H1 (cell line): ENCODE results near the gene ELP6. TPM values are rescaled to one million over a fixed set of nuclear protein-coding genes. Genes with fewer than 3 reads are reported as not detected.

Experiments used
- CTCF ChIA-PET: fragments of 300-600 bp; sonication (Branson Sonifier 250); formaldehyde crosslinking; loops from one replicate; lab custom pipeline; 2021; ENCODE audit not compliant: partially characterized antibody; lab: Charles Lee
- POLR2A ChIA-PET: fragments of 300-600 bp; sonication (Branson Sonifier 250); formaldehyde crosslinking; loops from one replicate; lab custom pipeline; 2021; ENCODE audit warnings: inconsistent platforms; ENCODE audit not compliant: partially characterized antibody; lab: Charles Lee
- DNase-seq, 2 experiments: peaks; one replicate each; pipeline versions ENCODE4 v3.0.0 to v3.0.0-alpha.2; 2010 to 2022; ENCODE audit warnings: low spot score in 2 of 2, low read depth in 1 of 2, mixed read lengths in 1 of 2
- FAIRE-seq: peaks from 2 replicates; lab custom pipeline; 2011; peaks lifted over from hg19 to GRCh38; lab: Jason Lieb, UNC
- H2AFZ ChIP-seq: 2 replicates; pipeline ENCODE4 v1.8.1; 2012; ENCODE audit warnings: low read length, inconsistent platforms
- H2AK5ac ChIP-seq: 2 replicates; pipeline ENCODE4 v1.6.1; 2013; ENCODE audit warnings: low read depth, low read length
- H2BK120ac ChIP-seq: replicated peaks from 2 replicates; pipeline ENCODE3; 2013; ENCODE audit warnings: low read depth, low read length, inconsistent platforms
- H2BK12ac ChIP-seq: 2 replicates; pipeline ENCODE4 v1.6.1; 2013; ENCODE audit warnings: low read depth, low read length
- H2BK15ac ChIP-seq: 2 replicates; pipeline ENCODE4 v1.6.1; 2013; ENCODE audit warnings: low read length
- H2BK20ac ChIP-seq: 2 replicates; pipeline ENCODE4 v1.6.1; 2013; ENCODE audit warnings: low read length
- H2BK5ac ChIP-seq: 2 replicates; pipeline ENCODE4 v1.6.1; 2013; ENCODE audit warnings: low read depth, low read length
- H3K14ac ChIP-seq: 2 replicates; pipeline ENCODE4 v1.6.1; 2013; ENCODE audit warnings: inconsistent platforms; ENCODE audit not compliant: insufficient read length
- H3K18ac ChIP-seq: 2 replicates; pipeline ENCODE4 v1.6.1; 2013; ENCODE audit warnings: low read length; ENCODE audit errors: extremely low read depth
- H3K23ac ChIP-seq: 2 replicates; pipeline ENCODE4 v1.6.1; 2013; ENCODE audit warnings: inconsistent platforms; ENCODE audit not compliant: insufficient read length
- H3K23me2 ChIP-seq: 2 replicates; pipeline ENCODE4 v1.6.1; 2013; ENCODE audit warnings: low read depth, low read length
- H3K27ac ChIP-seq: 2 replicates; pipeline ENCODE4 v1.6.1; 2011; ENCODE audit warnings: low read depth, low read length, inconsistent platforms
- H3K27me3 ChIP-seq, 4 experiments: replicated peaks in 1 of 4; 1 replicate in 1 of 4; 2 replicates in 3 of 4; pipeline versions ENCODE4 v1.6.1 to v1.8.1; 2011 to 2013; ENCODE audit warnings: low read length in 3 of 4, mild to moderate bottlenecking in 3 of 4, inconsistent platforms in 2 of 4, mixed read lengths in 2 of 4, moderate library complexity in 1 of 4; ENCODE audit not compliant: control insufficient read depth in 3 of 4, insufficient read depth in 3 of 4; ENCODE audit errors: extremely low read depth in 1 of 4
- H3K36me3 ChIP-seq, 4 experiments: 2 replicates each; pipeline versions ENCODE4 v1.6.1 to v1.8.1; 2011 to 2013; ENCODE audit warnings: mild to moderate bottlenecking in 4 of 4, low read length in 3 of 4, moderate library complexity in 2 of 4, control low read depth in 1 of 4, inconsistent platforms in 1 of 4; ENCODE audit not compliant: insufficient read depth in 4 of 4, control insufficient read depth in 2 of 4
- H3K4ac ChIP-seq: replicated peaks from 2 replicates; pipeline ENCODE3; 2013; ENCODE audit warnings: low read length, low read depth, mixed read lengths, inconsistent platforms; ENCODE audit not compliant: insufficient read length
- H3K4me1 ChIP-seq, 4 experiments: replicated peaks in 1 of 4; 1 replicate in 1 of 4; 2 replicates in 3 of 4; pipeline versions ENCODE4 v1.6.1 to v1.8.1; 2011 to 2013; ENCODE audit warnings: low read length in 3 of 4, inconsistent platforms in 2 of 4, mixed read lengths in 1 of 4; ENCODE audit not compliant: insufficient read depth in 4 of 4, control insufficient read depth in 3 of 4
- H3K4me2 ChIP-seq, 2 experiments: 2 replicates each; pipeline versions ENCODE4 v1.6.1 to v1.8.1; 2011 to 2013; ENCODE audit warnings: low read depth in 2 of 2, low read length in 2 of 2, control low read depth in 1 of 2, inconsistent platforms in 1 of 2, mild to moderate bottlenecking in 1 of 2; ENCODE audit not compliant: insufficient read depth in 1 of 2
- H3K4me3 ChIP-seq, 4 experiments: fragments of 200-600, 300-600 bp in 1 of 4; sonication (generic), shearing (Covaris generic), sonication (Bioruptor Twin) in 1 of 4; 2 replicates each; pipeline versions ENCODE4 v1.5.1 to v1.8.1; 2011 to 2016; ENCODE audit warnings: low read length in 4 of 4, low read depth in 3 of 4, control low read depth in 2 of 4, inconsistent platforms in 2 of 4, mild to moderate bottlenecking in 2 of 4, mixed read lengths in 1 of 4, moderate library complexity in 1 of 4; ENCODE audit not compliant: insufficient read depth in 2 of 4; ENCODE audit errors: extremely low read depth in 1 of 4
- H3K56ac ChIP-seq: replicated peaks from 2 replicates; pipeline ENCODE3; 2013; ENCODE audit warnings: low read depth, mild to moderate bottlenecking, mixed read lengths, low read length, inconsistent platforms; ENCODE audit not compliant: insufficient read length
- H3K79me1 ChIP-seq: 2 replicates; pipeline ENCODE4 v1.6.1; 2013; ENCODE audit warnings: low read depth, low read length, control low read depth
- H3K79me2 ChIP-seq, 2 experiments: 2 replicates each; pipeline versions ENCODE4 v1.6.1 to v1.8.1; 2012 to 2013; ENCODE audit warnings: low read length in 2 of 2, mild to moderate bottlenecking in 2 of 2, inconsistent platforms in 1 of 2; ENCODE audit not compliant: insufficient read depth in 2 of 2, control insufficient read depth in 1 of 2
- H3K9ac ChIP-seq, 4 experiments: replicated peaks in 1 of 4; 1 replicate in 1 of 4; 2 replicates in 3 of 4; pipeline versions ENCODE4 v1.6.1 to v1.8.1; 2011 to 2013; ENCODE audit warnings: low read depth in 3 of 4, low read length in 3 of 4, control low read depth in 2 of 4, mild to moderate bottlenecking in 2 of 4, moderate library complexity in 2 of 4, inconsistent platforms in 1 of 4; ENCODE audit errors: extremely low read depth in 1 of 4
- H3K9me3 ChIP-seq, 2 experiments: 2 replicates each; pipeline versions ENCODE4 v1.6.1 to v1.8.1; 2012 to 2013; ENCODE audit warnings: mild to moderate bottlenecking in 2 of 2, moderate library complexity in 2 of 2, control low read depth in 1 of 2, inconsistent platforms in 1 of 2, low read depth in 1 of 2, low read length in 1 of 2, mixed read lengths in 1 of 2; ENCODE audit not compliant: insufficient read depth in 2 of 2
- H4K20me1 ChIP-seq, 2 experiments: replicated peaks in 1 of 2; 2 replicates each; pipeline versions ENCODE3 to v1.8.1; 2011 to 2013; ENCODE audit warnings: inconsistent platforms in 2 of 2, low read length in 2 of 2, mild to moderate bottlenecking in 1 of 2; ENCODE audit not compliant: insufficient read depth in 2 of 2, control insufficient read depth in 1 of 2
- H4K5ac ChIP-seq: 2 replicates; pipeline ENCODE4 v1.6.1; 2013; ENCODE audit warnings: low read length, low read depth, mixed read lengths, inconsistent platforms; ENCODE audit not compliant: insufficient read length
- H4K8ac ChIP-seq: 2 replicates; pipeline ENCODE4 v1.8.0; 2013; ENCODE audit warnings: mild to moderate bottlenecking, moderate library complexity, low read length, inconsistent platforms; ENCODE audit not compliant: insufficient read depth; ENCODE audit errors: extremely low read depth
- H4K91ac ChIP-seq: replicated peaks from 2 replicates; pipeline ENCODE3; 2013; ENCODE audit warnings: low read length, mixed read lengths, inconsistent platforms; ENCODE audit not compliant: insufficient read length
- BCL11A ChIP-seq, 2 experiments: IDR thresholded peaks; one replicate each; pipeline ENCODE4 v1.6.1; 2011; ENCODE audit warnings: low read depth in 2 of 2, low read length in 2 of 2, mild to moderate bottlenecking in 2 of 2
- BRCA1 ChIP-seq: IDR thresholded peaks from 2 replicates; pipeline ENCODE4 v1.6.1; 2012; ENCODE audit warnings: low read depth, low read length, improper control_type of control experiment
- E2F6 ChIP-seq: IDR thresholded peaks from 2 replicates; pipeline ENCODE4 v1.6.1; 2012; ENCODE audit warnings: inconsistent platforms
- HDAC2 ChIP-seq, 2 experiments: fragments of 300-600 bp in 1 of 2; sonication (generic) in 1 of 2; IDR thresholded peaks; 2 replicates each; pipeline ENCODE4 v1.6.1; 2011 to 2012; ENCODE audit warnings: low read depth in 2 of 2, low read length in 2 of 2, mild to moderate bottlenecking in 2 of 2, moderate library complexity in 2 of 2, borderline replicate concordance in 1 of 2, inconsistent platforms in 1 of 2
- POLR2AphosphoS5 ChIP-seq: IDR thresholded peaks from 2 replicates; pipeline ENCODE4 v1.6.1; 2011; ENCODE audit warnings: low read depth, low read length
- SP4 ChIP-seq: IDR thresholded peaks from 2 replicates; pipeline ENCODE4 v1.6.1; 2012; ENCODE audit warnings: low read length, inconsistent platforms
- TAF1 ChIP-seq: IDR thresholded peaks from 2 replicates; pipeline ENCODE4 v1.6.1; 2011; ENCODE audit warnings: mild to moderate bottlenecking, low read depth, low read length
- WGBS, 2 experiments: shearing (Covaris generic) in 1 of 2; methylation state at CpG; one replicate each; pipeline versions ENCODE4 v1.1.6 to v1.1.7; 2013 to 2015; ENCODE audit warnings: low lambda C conversion rate in 2 of 2, mixed read lengths in 2 of 2, inconsistent platforms in 1 of 2, low coverage in 1 of 2, missing lambda C conversion rate in 1 of 2; ENCODE audit not compliant: insufficient replicate concordance in 2 of 2, insufficient coverage in 1 of 2, insufficient read length in 1 of 2; ENCODE audit errors: extremely low coverage in 1 of 2, missing lambda C conversion rate in 1 of 2; 5-methylcytosine and 5-hydroxymethylcytosine counted together
- long read RNA-seq, 2 experiments: library from RNA in 1 of 2; library from capped mRNA in 1 of 2; stranded (forward); transcript quantifications; one replicate each; pipeline ENCODE4 v2.0.0, GENCODE V29; 2021; ENCODE audit warnings: inconsistent platforms in 1 of 2
- polyA minus RNA-seq, 3 experiments: library from RNA; depleted of rRNA, polyadenylated mRNA; stranded (reverse); fragments of >200 nt; gene quantifications; 1 replicate in 2 of 3; 2 replicates in 1 of 3; pipeline ENCODE4 v1.2.3, GENCODE V29; 2011
- polyA plus RNA-seq, 7 experiments: library from polyadenylated mRNA; depleted of rRNA in 3 of 7; stranded (reverse) in 5 of 7; unstranded in 2 of 7; fragments of >200 nt in 5 of 7; fragments of 200-250 nt in 2 of 7; gene quantifications; 1 replicate in 5 of 7; 2 replicates in 1 of 7; 4 replicates in 1 of 7; pipeline versions ENCODE4 v1.2.1 to v1.2.3, GENCODE V29; 2011 to 2013; ENCODE audit warnings: missing spikeins in 2 of 7, mixed read lengths in 2 of 7
- total RNA-seq: library from RNA; stranded (reverse); fragmentation: NEBNext Ultra II Directional; extraction: Animal tissue kit (Norgen Biotek cat#: 25700); gene quantifications from 2 replicates; pipeline ENCODE4 v1.2.1, GENCODE V29; 2021

Gene ELP6
- total RNA-seq (49.6 and 51.1 TPM in 2 replicates), polyA plus RNA-seq (2011; rRNA removed) (78.5 and 78.7 TPM in 2 replicates), polyA minus RNA-seq (2011; rRNA and poly(A)+ RNA removed) (78.1 and 89.9 TPM in 2 replicates)
- 108 TPM for polyA plus RNA-seq (2011; cell fraction: cytosol; rRNA removed)
- polyA plus RNA-seq (2011; cell fraction: nucleus; rRNA removed) = 65.9 TPM
- 45.7 to 73.3 TPM (median 64.5 TPM) in 4 replicates for polyA plus RNA-seq (2012, experiment 1 of 2)
- 58.5 TPM for polyA plus RNA-seq (2012, experiment 2 of 2)
- polyA plus RNA-seq (2013, experiment 1 of 2) = 33.6 TPM
- 35.0 TPM for polyA plus RNA-seq (2013, experiment 2 of 2)
- 33.2 TPM for polyA minus RNA-seq (2011; cell fraction: cytosol; rRNA and poly(A)+ RNA removed)
- polyA minus RNA-seq (2011; cell fraction: nucleus; rRNA and poly(A)+ RNA removed) = 71.8 TPM
- long read RNA-seq, experiment 1, partial matches to known transcripts = 6 of 18 reads
- long read RNA-seq, experiment 1, other reads (novel, unspliced or antisense) = 8 of 18 reads
- long read RNA-seq, experiment 2, transcript ELP6-201 (7 exons, 1,401 nt) = major isoform, 33 of 82 reads
- long read RNA-seq, experiment 2, partial matches to known transcripts = 16 of 82 reads
- long read RNA-seq, experiment 2, other reads (novel, unspliced or antisense) = 27 of 82 reads

GRCh38 chr3:47513125-47513929 lies at the start of gene ELP6:
ELP6 (minus strand) TSS chr3:47513712; CDS start chr3:47513590, 122 bp downstream.
- Histone ChIP-seq H3K23me2 (no peaks in the 10 kb centered on the region; the same call in 1 of the 2 replicates), H2AFZ (peak within 1 kb of the TSS; percentile 80), H3K27me3 (no peaks in the 10 kb centered on the region), H3K18ac (peak within 1 kb of the TSS; percentile 100), H3K56ac (peak within 1 kb of the TSS; percentile 98), H3K79me1 (peaks cover 8% of the 10 kb centered on the region), H3K9me3 (no peaks in the 10 kb centered on the region), H4K91ac (peak within 1 kb of the TSS; percentile 99), H4K8ac (peak within 1 kb of the TSS; percentile 97), H3K4ac (peak within 1 kb of the TSS; percentile 100), H2BK120ac (peak within 1 kb of the TSS; percentile 99), H2BK15ac (peak within 1 kb of the TSS; percentile 88; the same call in 1 of the 2 replicates), H3K9ac (peak within 1 kb of the TSS; percentile 62 to 85 (median 80)), H3K36me3 (peaks cover 5 to 26% (median 12%) of the 10 kb centered on the region in 4 experiments; a peak in 6 of 8 replicates), H3K14ac (no peak within 1 kb of the TSS), H3K4me2 (peak within 1 kb of the TSS; percentile 26 to 66), H3K23ac (no peak within 1 kb of the TSS), H2BK20ac (no peak within 1 kb of the TSS), H3K4me1 (peaks cover 0 to 4% (median 1%) of the 10 kb centered on the region in 4 experiments; a peak in 2 of 7 replicates), H3K4me3 (peak within 1 kb of the TSS; percentile 50 to 92 (median 72)), H2AK5ac (no peak within 1 kb of the TSS), H3K79me2 (peaks cover 5 to 22% of the 10 kb centered on the region in 2 experiments), H4K20me1 (no peaks in the 10 kb centered on the region), H2BK5ac (peak within 1 kb of the TSS; percentile 99), H2BK12ac (0 out of 2 replicates have a peak within 1 kb of the TSS, but pooled peaks have one; percentile 87), H4K5ac (peak within 1 kb of the TSS; percentile 100), H3K27ac (peak within 1 kb of the TSS; percentile 83)
- POLR2A ChIA-PET = interaction anchor here (0.7 to 1.7 kb wide), 5 partner anchors 17 to 267 kb away, joined by 3 to 4 read pairs (median 3); no protein-coding TSS in a partner anchor
- DNase-seq = peak; percentile 93 to 96
- FAIRE-seq = no peak
- CTCF ChIA-PET = interaction anchor here (0.6 to 1.7 kb wide), 8 partner anchors 9 to 98 kb away, joined by 3 to 4 read pairs (median 4); no protein-coding TSS in a partner anchor
- WGBS, 2 experiments = 1% methylated on average over 61 of the region's 71 CpGs; no CpG with 5 or more reads in 1 of the 2 experiments
- TF ChIP-seq BRCA1 (no peak), E2F6 (peak; percentile 86), HDAC2 (IDR thresholded peaks at IDR 0.05; ENCODE audit: borderline replicate concordance in 1 of 2, low read depth in 2 of 2, low read length in 2 of 2) (peak in 1 of 2 experiments; percentile 34; a peak in 1 of 4 replicates), TAF1 (peak; percentile 61), SP4 (peak; percentile 69; the same call in 1 of the 2 replicates), BCL11A (IDR thresholded peaks at IDR 0.05; ENCODE audit: low read depth in 2 of 2, low read length in 2 of 2) (no peak), POLR2AphosphoS5 (peak; percentile 43)
